NCI-H1930 (cell line): ENCODE data around the gene KRTAP2-4.
"Not testable (repeated sequence)": the region's sequence is repeated elsewhere in the genome, so short reads cannot be mapped to it uniquely, and the experiment has no call there.

ENCODE experiments used
- DNase-seq, 2 experiments: peaks; one replicate each; lab custom pipeline; 2025; lab: John Stamatoyannopoulos, UW

Gene KRTAP2-4

GRCh38 chr17:41071606-41072360 lies 6.1 kb upstream of the KRTAP2-4 start:
- no peak for DNase-seq

DNA sequence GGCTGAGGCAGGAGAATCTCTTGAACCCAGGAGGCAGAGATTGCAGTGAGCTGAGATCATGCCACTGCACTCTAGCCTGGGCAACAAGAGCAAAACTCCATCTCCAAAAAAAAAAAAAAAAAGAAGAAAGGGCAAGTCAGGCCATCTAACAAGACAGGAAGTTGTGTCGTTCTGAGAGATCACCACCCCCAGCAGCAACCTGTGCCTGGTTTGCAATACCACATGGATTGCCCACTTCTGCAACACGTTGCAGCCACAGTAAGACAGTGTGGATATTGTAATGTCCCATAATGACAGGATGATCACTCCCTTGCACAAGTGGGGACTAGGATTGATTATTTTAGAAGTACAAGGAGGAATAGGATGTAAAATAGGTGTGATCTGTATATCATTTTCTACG lies 3.4 kb upstream of the KRTAP2-4 start:
- no peak for DNase-seq

DNA sequence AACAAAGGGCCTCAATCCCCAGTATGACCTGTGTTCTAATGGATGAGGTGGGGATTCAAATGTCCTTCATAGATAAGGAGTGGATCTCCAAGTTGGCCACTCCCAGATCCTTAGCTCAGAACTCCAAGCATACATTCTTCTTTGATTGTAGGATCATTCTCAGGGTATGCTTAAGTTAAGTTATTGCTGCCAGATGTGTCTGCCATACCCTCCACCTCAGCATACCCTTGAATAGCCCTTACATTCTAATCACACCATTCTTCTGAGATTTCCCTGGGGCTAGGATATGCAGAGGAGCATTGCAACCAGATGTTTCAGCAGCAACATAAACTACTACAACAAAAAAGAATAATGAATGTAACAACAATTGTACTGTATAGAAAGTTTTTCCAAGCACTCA lies 1.6 kb upstream of the KRTAP2-4 start:
- no peak for DNase-seq

DNA sequence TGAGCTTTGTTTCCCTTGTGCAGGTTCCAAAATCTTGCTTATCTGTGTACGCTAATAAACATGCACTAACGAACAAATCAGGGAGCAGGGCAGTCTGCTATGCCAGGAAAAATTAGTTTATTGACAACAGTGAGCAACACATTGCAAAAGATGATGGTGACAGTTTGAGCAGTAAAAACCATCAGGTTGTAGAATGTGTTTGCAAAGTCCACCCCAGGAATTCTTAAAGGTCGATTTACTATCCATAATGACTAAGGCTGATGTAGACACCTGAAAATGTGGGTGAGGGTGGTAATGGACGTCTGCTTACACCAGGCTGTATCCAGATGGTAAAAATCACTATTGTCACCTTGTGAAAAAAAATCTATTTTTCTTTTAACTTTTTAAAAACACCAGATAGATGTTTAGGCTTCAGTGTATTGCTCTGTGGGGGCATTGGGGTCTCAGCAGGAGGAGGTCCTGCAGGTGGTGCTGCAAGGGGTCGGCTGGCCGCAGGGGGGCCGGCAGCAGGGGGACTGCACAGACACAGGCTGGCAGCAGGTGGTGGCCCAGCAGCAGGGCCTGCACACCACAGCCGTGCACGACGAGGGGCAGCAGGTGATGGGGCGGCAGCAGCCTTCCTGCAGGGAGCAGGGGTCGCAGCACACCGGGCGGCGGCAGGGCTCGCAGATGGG lies 526 bp downstream of the KRTAP2-4 start:
- not testable (repeated sequence) for DNase-seq

DNA sequence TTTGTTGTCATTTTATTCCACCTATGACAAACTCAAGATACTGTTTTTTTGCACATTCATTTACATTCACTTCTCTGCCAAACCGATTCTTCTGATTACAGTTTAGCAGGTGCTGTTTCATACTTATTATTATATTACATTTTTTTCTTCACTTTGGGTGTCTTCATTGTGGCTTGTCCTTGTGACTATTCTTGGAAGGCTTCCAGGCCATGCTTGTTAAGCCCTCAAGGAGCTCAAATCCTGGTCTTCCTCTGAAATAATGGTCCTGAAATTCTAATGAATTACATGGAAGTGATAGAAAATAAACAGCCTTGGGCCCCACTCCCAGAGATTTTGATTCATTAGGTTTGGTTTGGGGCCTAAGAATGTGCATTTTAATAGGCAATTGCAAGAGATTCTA lies 1.4 kb downstream of the KRTAP2-4 start:
- DNase-seq: no peak

GRCh38 chr17:41063449-41063848 lies 2.2 kb downstream of the KRTAP2-4 start:
- DNase-seq: no peak

DNA sequence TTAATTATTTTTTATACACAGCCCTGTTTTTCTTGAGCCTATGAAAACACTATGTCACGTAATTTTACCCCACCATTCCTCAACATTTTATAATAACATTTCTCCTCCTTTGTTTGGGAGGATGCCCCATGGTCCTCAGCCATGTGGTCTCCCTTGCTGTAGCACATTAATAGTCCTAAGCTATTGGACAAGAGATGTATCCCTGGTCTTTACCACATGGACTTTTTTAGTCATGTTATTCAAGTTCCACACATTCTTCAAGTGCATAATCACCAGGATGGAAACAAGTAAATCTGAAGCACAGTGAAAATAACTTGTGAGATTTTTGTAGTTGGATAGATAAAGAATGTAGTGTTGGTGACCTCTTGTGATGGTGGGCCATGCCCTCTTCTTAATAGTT lies 3.7 kb downstream of the KRTAP2-4 start:
- no peak for DNase-seq

DNA sequence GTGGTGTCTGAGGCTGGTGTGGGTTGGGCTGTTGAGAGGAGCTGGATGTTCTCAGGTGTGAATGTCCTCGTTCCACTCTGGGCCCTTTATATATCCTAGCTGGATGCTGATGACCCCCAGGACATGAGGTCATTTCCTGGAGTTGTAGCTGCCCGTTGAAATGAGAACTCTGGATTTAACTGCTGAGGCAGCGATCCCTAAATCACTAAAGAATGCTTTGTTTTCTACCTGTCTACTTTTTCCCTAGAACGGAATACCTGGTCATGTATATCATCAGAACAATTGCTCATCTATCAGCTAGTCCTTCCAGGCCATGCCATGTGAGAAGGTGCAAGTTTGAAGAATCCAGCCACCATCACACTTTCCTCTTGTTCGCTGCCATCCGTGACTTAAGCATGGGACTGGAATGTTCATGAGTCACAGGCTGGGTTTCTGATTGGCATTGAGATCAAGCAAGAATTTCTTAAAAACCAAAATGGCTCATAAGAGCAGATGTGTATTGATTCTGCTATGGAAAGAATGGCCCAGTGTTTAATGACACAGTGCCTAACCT lies 5.6 kb downstream of the KRTAP2-4 start, which contains the start of gene KRTAP2-3:
KRTAP2-3 (minus strand) TSS at position 63 of the 553 bp plus-strand sequence. CDS start 64 bp downstream, outside the sequence.
- no peak for DNase-seq

DNA sequence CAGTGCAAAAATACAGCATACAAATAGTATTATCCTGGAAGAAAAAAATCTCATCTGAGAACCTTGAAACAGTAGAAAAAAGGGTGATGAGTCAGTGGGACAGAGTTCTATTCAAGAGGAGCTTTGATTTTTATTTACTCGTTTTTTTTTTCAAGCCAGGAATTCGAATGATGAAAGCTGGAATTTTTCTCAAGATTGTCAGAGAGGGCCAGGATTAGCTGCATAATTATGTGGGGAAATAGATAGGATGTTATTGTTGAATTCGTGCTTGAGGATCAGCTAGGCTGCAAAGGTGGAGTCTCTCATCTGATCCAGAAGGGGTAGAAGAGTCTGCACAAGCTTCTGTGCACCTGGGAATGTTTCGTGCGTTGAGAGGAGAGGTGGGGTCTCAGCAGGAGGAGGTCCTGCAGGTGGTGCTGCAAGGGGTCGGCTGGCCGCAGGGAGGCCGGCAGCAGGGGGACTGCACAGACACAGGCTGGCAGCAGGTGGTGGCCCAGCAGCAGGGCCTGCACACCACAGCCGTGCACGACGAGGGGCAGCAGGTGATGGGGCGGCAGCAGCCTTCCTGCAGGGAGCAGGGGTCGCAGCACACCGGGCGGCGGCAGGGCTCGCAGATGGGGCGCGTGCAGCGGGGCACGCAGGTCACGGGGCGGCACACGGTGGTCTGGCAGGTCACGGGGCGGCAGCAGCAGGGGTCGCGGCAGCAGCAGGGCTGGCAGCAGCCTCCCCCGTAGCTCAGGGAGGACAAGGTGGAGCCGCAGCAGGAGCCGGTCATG lies 6.2 kb downstream of the KRTAP2-4 start:
- not testable (repeated sequence) for DNase-seq

DNA sequence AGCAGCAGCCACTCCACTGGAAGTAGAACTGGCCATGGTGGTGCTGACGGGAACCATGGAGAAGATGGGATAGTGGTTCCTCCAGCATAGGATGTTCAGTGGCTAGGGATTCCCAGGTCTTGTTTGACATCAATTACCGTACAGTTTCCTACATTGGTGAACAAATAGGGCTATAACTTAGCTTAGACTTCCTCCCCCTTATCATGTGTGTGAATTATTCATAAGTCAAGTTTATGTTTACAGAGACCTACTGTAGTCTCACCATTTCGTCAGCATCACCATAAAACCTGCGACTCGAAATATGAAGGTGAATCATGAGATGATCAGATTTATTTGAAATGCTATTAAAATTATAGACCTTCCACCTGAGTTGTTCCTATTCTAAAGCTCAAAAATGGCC lies 6.9 kb downstream of the KRTAP2-4 start:
- DNase-seq: no peak

- DNase-seq: no peak
Observed at GRCh38 chr17:41057547-41057946, 8.1 kb downstream of the KRTAP2-4 start.

GRCh38 chr17:41055130-41055529 lies 10.5 kb downstream of the KRTAP2-4 start, which contains the start of gene KRTAP2-2:
TSS of gene KRTAP2-2 (minus strand) at chr17:41055230. CDS start at chr17:41055211, 19 bp downstream.
- DNase-seq: not testable (repeated sequence)

DNA sequence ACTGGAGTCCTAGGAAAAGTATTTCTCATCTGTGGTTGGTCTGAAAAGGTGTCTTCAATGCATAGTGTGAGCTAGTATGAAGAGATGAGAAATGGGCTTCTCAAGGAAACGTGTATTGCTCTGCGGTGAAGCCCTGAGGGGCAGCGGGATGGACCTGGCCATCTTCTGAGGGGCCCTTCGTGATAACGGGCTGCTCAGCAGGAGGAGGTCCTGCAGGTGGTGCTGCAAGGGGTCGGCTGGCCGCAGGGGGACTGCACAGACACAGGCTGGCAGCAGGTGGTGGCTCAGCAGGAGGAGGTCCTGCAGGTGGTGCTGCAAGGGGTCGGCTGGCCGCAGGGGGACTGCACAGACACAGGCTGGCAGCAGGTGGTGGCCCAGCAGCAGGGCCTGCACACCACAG lies 11.1 kb downstream of the KRTAP2-4 start:
- not testable (repeated sequence) for DNase-seq

DNA sequence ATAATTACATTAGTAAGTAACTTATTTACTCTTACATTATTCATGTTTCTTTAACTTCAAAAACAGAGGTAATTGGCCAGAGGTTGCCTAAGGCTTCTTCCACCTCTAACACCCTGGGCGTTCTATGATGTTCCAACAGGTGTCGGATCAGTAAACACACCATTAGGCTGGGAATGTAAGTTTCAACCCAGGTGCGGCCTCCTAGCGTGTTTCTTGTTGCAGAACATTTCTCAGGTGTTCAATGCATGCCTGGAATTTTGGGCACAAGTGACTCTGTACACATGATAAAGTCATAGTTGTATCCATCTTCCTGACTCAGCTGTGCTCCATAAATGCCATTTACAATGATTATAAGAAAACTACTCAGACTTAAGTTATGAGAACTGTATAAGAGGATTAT lies 11.7 kb downstream of the KRTAP2-4 start:
- DNase-seq: no peak

GRCh38 chr17:41052566-41052965 lies 13.1 kb downstream of the KRTAP2-4 start:
- no peak for DNase-seq

DNA sequence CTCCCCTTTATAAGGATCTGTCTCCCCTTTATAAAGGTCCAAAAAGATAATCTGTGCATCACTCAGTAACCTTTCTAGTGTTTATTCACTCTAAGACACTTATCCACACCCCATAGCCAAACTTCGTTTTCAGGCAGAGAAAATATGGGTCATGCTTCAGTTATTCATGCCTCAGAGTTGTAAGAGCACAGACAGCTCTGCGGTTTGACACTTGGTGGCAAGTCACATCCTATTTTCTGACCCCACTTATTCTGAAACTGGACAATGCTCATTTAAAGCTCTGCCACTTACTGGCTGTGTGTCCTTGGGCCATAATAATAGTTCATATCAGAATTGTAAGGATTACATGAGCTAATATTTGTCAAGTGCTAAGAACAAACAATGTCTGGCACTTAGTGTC lies 16.6 kb downstream of the KRTAP2-4 start:
- DNase-seq: no peak

- no peak for DNase-seq
Observed at GRCh38 chr17:41048441-41048840, 17.2 kb downstream of the KRTAP2-4 start.

- DNase-seq: not testable (repeated sequence)
Observed at GRCh38 chr17:41046735-41047465, 18.8 kb downstream of the KRTAP2-4 start, which contains the start of gene KRTAP2-1. TSS of gene KRTAP2-1 (minus strand) at chr17:41047316. CDS start at chr17:41047267, 49 bp downstream.

DNA sequence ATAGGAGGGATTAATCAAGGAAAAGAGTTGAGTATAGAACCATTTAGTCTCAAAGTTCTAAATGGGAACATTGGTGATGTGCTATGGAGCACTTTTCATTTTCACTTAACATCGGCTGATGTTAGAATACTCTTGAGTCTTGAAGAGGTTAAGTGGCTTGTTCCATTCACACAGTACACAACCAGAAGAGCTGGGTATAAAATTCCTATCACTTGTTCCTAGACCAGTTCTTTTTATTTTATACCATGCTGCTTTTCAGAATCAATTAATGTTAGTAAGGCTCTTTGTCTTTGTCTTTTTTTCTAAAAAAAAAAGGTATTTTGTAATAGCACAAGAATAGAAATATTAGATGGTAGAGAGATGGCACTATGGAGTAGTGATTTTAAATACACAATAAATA lies 22.7 kb downstream of the KRTAP2-4 start:
- DNase-seq: no peak

GRCh38 chr17:41040783-41041571 lies 24.7 kb downstream of the KRTAP2-4 start, which contains the start of gene KRTAP1-1:
TSS of gene KRTAP1-1 (minus strand) at chr17:41041450. CDS start at chr17:41041397, 53 bp downstream.
- not testable (repeated sequence) for DNase-seq
